Bronchial epithelial cell (primary cell): ENCODE measurements around the gene SRSF7. TPM values are rescaled to one million over a fixed set of nuclear protein-coding genes. Genes with fewer than 3 reads are reported as not detected.
A peak's percentile ranks its signal among the peaks of the same experiment; 100 is the strongest.
"Not testable (repeated sequence)": the region's sequence is repeated elsewhere in the genome, so short reads cannot be mapped to it uniquely, and the experiment has no call there.

Experiments
- DNase-seq: peaks from one replicate; pipeline ENCODE4 v3.0.0-alpha.2; 2010; ENCODE audit warnings: low read depth
- FAIRE-seq: peaks from 2 replicates; lab custom pipeline; 2011; peaks lifted over from hg19 to GRCh38; lab: Jason Lieb, UNC
- H3K27me3 ChIP-seq: 2 replicates; pipeline ENCODE4 v1.5.1; 2011; ENCODE audit warnings: low read length; ENCODE audit not compliant: control insufficient read depth, insufficient read depth
- H3K36me3 ChIP-seq: 2 replicates; pipeline ENCODE4 v1.5.1; 2011; ENCODE audit warnings: low read length; ENCODE audit not compliant: control insufficient read depth, insufficient read depth
- H3K4me3 ChIP-seq: 2 replicates; pipeline ENCODE4 v1.5.1; 2011; ENCODE audit warnings: mild to moderate bottlenecking, low read depth, low read length, control low read depth
- CTCF ChIP-seq: IDR thresholded peaks from 2 replicates; pipeline ENCODE4 v1.5.1; 2011; ENCODE audit warnings: mild to moderate bottlenecking, moderate library complexity, low read length, control low read depth, inconsistent platforms; ENCODE audit not compliant: insufficient read depth, severe bottlenecking
- total RNA-seq: library from RNA; depleted of rRNA; stranded (reverse); fragments of >200 nt; gene quantifications from 2 replicates; pipeline ENCODE4 v1.2.1, GENCODE V29; 2014

SRSF7 gene
- total RNA-seq, 1 donor from 2014 or later = 120 TPM

- FAIRE-seq = no peak
- H3K36me3 ChIP-seq = no peaks in the 10 kb centered on the region
These were observed 35.0 kb downstream of the SRSF7 start for GRCh38 chr2:38716185-38716584.

GRCh38 chr2:38714941-38715340, 36.2 kb downstream of the SRSF7 start:
- not testable (repeated sequence) for H3K36me3 ChIP-seq, H3K27me3 ChIP-seq, DNase-seq, FAIRE-seq, H3K4me3 ChIP-seq

More at GRCh38 chr2:38716185-38716584, 35.0 kb downstream of the SRSF7 start:
- no peak for TF ChIP-seq CTCF
- H3K27me3 ChIP-seq = no peaks in the 10 kb centered on the region
- H3K4me3 ChIP-seq = no peak overlapping the region
- peak; percentile 57 for DNase-seq

GRCh38 chr2:38713338-38713737, 37.8 kb downstream of the SRSF7 start:
- no peaks in the 10 kb centered on the region for H3K36me3 ChIP-seq
- no peaks in the 10 kb centered on the region for H3K27me3 ChIP-seq
- no peak for TF ChIP-seq CTCF
- FAIRE-seq (no peak), DNase-seq (no peak)
- no peak overlapping the region for H3K4me3 ChIP-seq

- no peaks in the 10 kb centered on the region for H3K27me3 ChIP-seq
- DNase-seq (no peak), FAIRE-seq (no peak)
- no peaks in the 10 kb centered on the region for H3K36me3 ChIP-seq
- no peak for TF ChIP-seq CTCF
- no peak overlapping the region for H3K4me3 ChIP-seq
These were observed 38.3 kb downstream of the SRSF7 start for GRCh38 chr2:38712871-38713270.

- Histone ChIP-seq H3K27me3 (no peaks in the 10 kb centered on the region), H3K36me3 (no peaks in the 10 kb centered on the region), H3K4me3 (no peak overlapping the region)
- TF ChIP-seq CTCF = no peak
- FAIRE-seq (no peak), DNase-seq (no peak)
These were observed 38.7 kb downstream of the SRSF7 start for GRCh38 chr2:38712413-38712812.

GRCh38 chr2:38711558-38711957, 39.6 kb downstream of the SRSF7 start:
- no peaks in the 10 kb centered on the region for H3K36me3 ChIP-seq
- H3K4me3 ChIP-seq = no peak overlapping the region
- FAIRE-seq (no peak), DNase-seq (no peak)
- TF ChIP-seq CTCF = no peak
- H3K27me3 ChIP-seq = peaks cover 1% of the 10 kb centered on the region
